Measurements from ENCODE around the gene ATP11A. TPM values are rescaled to one million over a fixed set of nuclear protein-coding genes. Genes with fewer than 3 reads are reported as not detected.

ATP11A gene
- total and polyA plus RNA-seq, 10 of the 15 experiments (the other 5 are each of a cell fraction or from before 2014, with no cell fraction given) = 1.4 to 69.6 (median 14.4) TPM

DNA sequence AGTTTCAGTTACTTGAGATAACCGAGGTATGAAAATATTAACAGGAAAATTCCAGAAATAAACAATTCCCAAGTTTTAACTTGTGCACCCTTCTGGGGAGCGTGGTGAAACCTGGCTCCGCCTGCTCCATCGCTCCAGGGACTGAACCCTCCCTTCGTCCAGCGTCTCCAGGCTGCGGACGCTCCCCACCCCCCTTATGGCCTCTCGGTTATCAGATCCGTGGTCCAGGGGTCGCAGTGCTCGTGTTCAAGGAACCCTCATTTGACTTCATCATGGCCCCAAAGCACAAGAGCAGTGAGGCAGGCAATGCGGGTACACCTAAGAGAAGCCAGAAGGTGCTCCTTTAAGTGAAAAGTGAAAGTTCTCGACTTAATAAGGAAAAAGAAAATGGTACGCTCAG, 71.1 kb downstream of the ATP11A start:
- peaks cover 0 to 3% of the 10 kb centered on the region in 2 experiments; a peak in 1 of 4 replicates for H3K36me3 ChIP-seq (ENCODE audit: control insufficient read depth in 2 of 2, insufficient read depth in 2 of 2, low read length in 1 of 2)
- H3K4me1 ChIP-seq (ENCODE audit: control insufficient read depth, insufficient read depth, low read length) = no peaks in the 10 kb centered on the region; the same call in 1 of the 2 replicates
- DNase-seq (ENCODE audit: low read depth, low spot score) (no peak), FAIRE-seq (no peak), ATAC-seq (no peak)
- in situ Hi-C loops (cut with MboI) = no loop called here
- H3K9ac ChIP-seq (ENCODE audit: control insufficient read depth, insufficient read depth, low read length) = no peak overlapping the region
- no peak overlapping the region for H3K4me3 ChIP-seq
- H3K4me2 ChIP-seq (ENCODE audit: control insufficient read depth, insufficient read depth) = no peak overlapping the region
- SMC1A ChIA-PET (ENCODE audit: uncharacterized antibody, unreplicated experiment) = no interaction called here
- no peaks in the 10 kb centered on the region for H4K20me1 ChIP-seq (ENCODE audit: control insufficient read depth, insufficient read depth)
- no peak overlapping the region for H3K27ac ChIP-seq (ENCODE audit: control insufficient read depth, insufficient read depth)
- H3K9me3 ChIP-seq (replicated peaks; ENCODE audit: control insufficient read depth, insufficient read depth, low read length) = no peaks in the 10 kb centered on the region; the same call in 2 of the 3 replicates
- intact Hi-C loops (cut with micrococcal nuclease; ENCODE audit: unreplicated experiment) = no loop called here
- POLR2A ChIA-PET = no interaction called here
- BruUV-seq (replicated peaks) = no TSS peak
- CTCF ChIA-PET = no interaction called here
- H3K27me3 ChIP-seq (replicated peaks in 1 of 2; ENCODE audit: control insufficient read depth in 2 of 2, insufficient read depth in 2 of 2, low read length in 1 of 2) = no peaks in the 10 kb centered on the region
- H2AFZ ChIP-seq (ENCODE audit: control insufficient read depth, low read depth, low read length) = no peak overlapping the region
- WGBS (ENCODE audit: insufficient coverage, insufficient replicate concordance, low lambda C conversion rate, missing lambda C conversion rate) = 88% methylated on average over 15 of the region's 15 CpGs
- no peaks in the 10 kb centered on the region; the same call in 1 of the 2 replicates for H3K79me2 ChIP-seq (ENCODE audit: control insufficient read depth, insufficient read depth, low read length)
- RAD21 ChIA-PET (ENCODE audit: unreplicated experiment) = no interaction called here
- TF ChIP-seq, protein P1, sequence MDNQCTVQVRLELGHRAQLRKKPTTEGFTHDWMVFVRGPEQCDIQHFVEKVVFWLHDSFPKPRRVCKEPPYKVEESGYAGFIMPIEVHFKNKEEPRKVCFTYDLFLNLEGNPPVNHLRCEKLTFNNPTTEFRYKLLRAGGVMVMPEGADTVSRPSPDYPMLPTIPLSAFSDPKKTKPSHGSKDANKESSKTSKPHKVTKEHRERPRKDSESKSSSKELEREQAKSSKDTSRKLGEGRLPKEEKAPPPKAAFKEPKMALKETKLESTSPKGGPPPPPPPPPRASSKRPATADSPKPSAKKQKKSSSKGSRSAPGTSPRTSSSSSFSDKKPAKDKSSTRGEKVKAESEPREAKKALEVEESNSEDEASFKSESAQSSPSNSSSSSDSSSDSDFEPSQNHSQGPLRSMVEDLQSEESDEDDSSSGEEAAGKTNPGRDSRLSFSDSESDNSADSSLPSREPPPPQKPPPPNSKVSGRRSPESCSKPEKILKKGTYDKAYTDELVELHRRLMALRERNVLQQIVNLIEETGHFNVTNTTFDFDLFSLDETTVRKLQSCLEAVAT (IDR thresholded peaks at IDR 0.05) = no peak
- TF ChIP-seq SPI1 (IDR thresholded peaks at IDR 0.05; ENCODE audit: borderline replicate concordance, insufficient read depth, low read depth, low read length) (no peak), NRF1 (conservative IDR thresholded peaks at IDR 0.05; ENCODE audit: low read depth, low read length) (no peak), RB1 (IDR thresholded peaks at IDR 0.05; ENCODE audit: borderline replicate concordance) (no peak), TCF3 (IDR thresholded peaks at IDR 0.05; ENCODE audit: borderline replicate concordance, insufficient read depth, low read depth, low read length) (no peak), HCFC1 (IDR thresholded peaks at IDR 0.05; ENCODE audit: low read length) (no peak), GABPA (IDR thresholded peaks at IDR 0.05; ENCODE audit: low read depth) (no peak), JUNB (IDR thresholded peaks at IDR 0.05) (no peak)
- TF ChIP-seq, protein P2, sequence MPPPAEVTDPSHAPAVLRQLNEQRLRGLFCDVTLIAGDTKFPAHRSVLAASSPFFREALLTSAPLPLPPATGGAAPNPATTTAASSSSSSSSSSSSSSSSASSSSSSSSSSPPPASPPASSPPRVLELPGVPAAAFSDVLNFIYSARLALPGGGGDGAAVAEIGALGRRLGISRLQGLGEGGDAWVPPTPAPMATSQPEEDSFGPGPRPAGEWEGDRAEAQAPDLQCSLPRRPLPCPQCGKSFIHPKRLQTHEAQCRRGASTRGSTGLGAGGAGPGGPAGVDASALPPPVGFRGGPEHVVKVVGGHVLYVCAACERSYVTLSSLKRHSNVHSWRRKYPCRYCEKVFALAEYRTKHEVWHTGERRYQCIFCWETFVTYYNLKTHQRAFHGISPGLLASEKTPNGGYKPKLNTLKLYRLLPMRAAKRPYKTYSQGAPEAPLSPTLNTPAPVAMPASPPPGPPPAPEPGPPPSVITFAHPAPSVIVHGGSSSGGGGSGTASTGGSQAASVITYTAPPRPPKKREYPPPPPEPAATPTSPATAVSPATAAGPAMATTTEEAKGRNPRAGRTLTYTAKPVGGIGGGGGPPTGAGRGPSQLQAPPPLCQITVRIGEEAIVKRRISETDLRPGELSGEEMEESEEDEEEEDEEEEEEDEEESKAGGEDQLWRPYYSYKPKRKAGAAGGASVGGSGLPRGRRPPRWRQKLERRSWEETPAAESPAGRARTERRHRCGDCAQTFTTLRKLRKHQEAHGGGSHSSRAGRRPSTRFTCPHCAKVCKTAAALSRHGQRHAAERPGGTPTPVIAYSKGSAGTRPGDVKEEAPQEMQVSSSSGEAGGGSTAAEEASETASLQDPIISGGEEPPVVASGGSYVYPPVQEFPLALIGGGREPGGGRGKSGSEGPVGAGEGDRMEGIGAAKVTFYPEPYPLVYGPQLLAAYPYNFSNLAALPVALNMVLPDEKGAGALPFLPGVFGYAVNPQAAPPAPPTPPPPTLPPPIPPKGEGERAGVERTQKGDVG (CRISPR knock-in tag; IDR thresholded peaks at IDR 0.05) = no peak
- TF ChIP-seq, protein P3, sequence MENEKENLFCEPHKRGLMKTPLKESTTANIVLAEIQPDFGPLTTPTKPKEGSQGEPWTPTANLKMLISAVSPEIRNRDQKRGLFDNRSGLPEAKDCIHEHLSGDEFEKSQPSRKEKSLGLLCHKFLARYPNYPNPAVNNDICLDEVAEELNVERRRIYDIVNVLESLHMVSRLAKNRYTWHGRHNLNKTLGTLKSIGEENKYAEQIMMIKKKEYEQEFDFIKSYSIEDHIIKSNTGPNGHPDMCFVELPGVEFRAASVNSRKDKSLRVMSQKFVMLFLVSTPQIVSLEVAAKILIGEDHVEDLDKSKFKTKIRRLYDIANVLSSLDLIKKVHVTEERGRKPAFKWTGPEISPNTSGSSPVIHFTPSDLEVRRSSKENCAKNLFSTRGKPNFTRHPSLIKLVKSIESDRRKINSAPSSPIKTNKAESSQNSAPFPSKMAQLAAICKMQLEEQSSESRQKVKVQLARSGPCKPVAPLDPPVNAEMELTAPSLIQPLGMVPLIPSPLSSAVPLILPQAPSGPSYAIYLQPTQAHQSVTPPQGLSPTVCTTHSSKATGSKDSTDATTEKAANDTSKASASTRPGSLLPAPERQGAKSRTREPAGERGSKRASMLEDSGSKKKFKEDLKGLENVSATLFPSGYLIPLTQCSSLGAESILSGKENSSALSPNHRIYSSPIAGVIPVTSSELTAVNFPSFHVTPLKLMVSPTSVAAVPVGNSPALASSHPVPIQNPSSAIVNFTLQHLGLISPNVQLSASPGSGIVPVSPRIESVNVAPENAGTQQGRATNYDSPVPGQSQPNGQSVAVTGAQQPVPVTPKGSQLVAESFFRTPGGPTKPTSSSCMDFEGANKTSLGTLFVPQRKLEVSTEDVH (IDR thresholded peaks at IDR 0.05; ENCODE audit: low read depth, partially characterized antibody) = no peak
- TF ChIP-seq, protein P4, sequence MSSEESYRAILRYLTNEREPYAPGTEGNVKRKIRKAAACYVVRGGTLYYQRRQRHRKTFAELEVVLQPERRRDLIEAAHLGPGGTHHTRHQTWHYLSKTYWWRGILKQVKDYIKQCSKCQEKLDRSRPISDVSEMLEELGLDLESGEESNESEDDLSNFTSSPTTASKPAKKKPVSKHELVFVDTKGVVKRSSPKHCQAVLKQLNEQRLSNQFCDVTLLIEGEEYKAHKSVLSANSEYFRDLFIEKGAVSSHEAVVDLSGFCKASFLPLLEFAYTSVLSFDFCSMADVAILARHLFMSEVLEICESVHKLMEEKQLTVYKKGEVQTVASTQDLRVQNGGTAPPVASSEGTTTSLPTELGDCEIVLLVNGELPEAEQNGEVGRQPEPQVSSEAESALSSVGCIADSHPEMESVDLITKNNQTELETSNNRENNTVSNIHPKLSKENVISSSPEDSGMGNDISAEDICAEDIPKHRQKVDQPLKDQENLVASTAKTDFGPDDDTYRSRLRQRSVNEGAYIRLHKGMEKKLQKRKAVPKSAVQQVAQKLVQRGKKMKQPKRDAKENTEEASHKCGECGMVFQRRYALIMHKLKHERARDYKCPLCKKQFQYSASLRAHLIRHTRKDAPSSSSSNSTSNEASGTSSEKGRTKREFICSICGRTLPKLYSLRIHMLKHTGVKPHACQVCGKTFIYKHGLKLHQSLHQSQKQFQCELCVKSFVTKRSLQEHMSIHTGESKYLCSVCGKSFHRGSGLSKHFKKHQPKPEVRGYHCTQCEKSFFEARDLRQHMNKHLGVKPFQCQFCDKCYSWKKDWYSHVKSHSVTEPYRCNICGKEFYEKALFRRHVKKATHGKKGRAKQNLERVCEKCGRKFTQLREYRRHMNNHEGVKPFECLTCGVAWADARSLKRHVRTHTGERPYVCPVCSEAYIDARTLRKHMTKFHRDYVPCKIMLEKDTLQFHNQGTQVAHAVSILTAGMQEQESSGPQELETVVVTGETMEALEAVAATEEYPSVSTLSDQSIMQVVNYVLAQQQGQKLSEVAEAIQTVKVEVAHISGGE (CRISPR knock-in tag; IDR thresholded peaks at IDR 0.05) = no peak

All from GM12878 (cell line).